ENCODE measurements around the gene SPAG4.

Gene SPAG4

GRCh38 chr20:35600176-35600992, 15.2 kb upstream of the SPAG4 start:
- DNase-seq (ENCODE audit: low read depth) = no peak

- DNase-seq (ENCODE audit: low read depth) = no peak
These were observed 14.3 kb upstream of the SPAG4 start for GRCh38 chr20:35600993-35601973.

GRCh38 chr20:35601990-35602389, 13.6 kb upstream of the SPAG4 start:
- DNase-seq (ENCODE audit: low read depth) = no peak

GRCh38 chr20:35602851-35603495, 12.7 kb upstream of the SPAG4 start:
- no peak for DNase-seq (ENCODE audit: low read depth)

- no peak for DNase-seq (ENCODE audit: low read depth)
These were observed 11.8 kb upstream of the SPAG4 start for GRCh38 chr20:35603695-35604448.

GRCh38 chr20:35604449-35604747, 11.2 kb upstream of the SPAG4 start:
- no peak for DNase-seq (ENCODE audit: low read depth)

- no peak for DNase-seq (ENCODE audit: low read depth)
These were observed 9.5 kb upstream of the SPAG4 start for GRCh38 chr20:35606127-35606526.

- no peak for DNase-seq (ENCODE audit: low read depth)
These were observed 8.5 kb upstream of the SPAG4 start for GRCh38 chr20:35607003-35607735.

- DNase-seq (ENCODE audit: low read depth) = no peak
These were observed 4.7 kb upstream of the SPAG4 start for GRCh38 chr20:35610833-35611427.

- DNase-seq (ENCODE audit: low read depth) = no peak
These were observed 4.1 kb upstream of the SPAG4 start for GRCh38 chr20:35611482-35611881.

GRCh38 chr20:35616465-35617396, 1.1 kb downstream of the SPAG4 start:
- peak; percentile 99 for DNase-seq (ENCODE audit: low read depth)

- peak; percentile 78 for DNase-seq (ENCODE audit: low read depth)
These were observed 2.0 kb downstream of the SPAG4 start for GRCh38 chr20:35617397-35618262.

GRCh38 chr20:35618263-35619131, 2.9 kb downstream of the SPAG4 start:
- no peak for DNase-seq (ENCODE audit: low read depth)

- DNase-seq (ENCODE audit: low read depth) = peak; percentile 62
These were observed 3.8 kb downstream of the SPAG4 start for GRCh38 chr20:35619196-35620095.

- DNase-seq (ENCODE audit: low read depth) = no peak
These were observed 5.4 kb downstream of the SPAG4 start for GRCh38 chr20:35620818-35621559.

GRCh38 chr20:35621560-35621946, 5.9 kb downstream of the SPAG4 start:
- DNase-seq (ENCODE audit: low read depth) = no peak

Measured in HS-5 (cell line).